Measurements from ENCODE around the gene DNAJC7.
"Not testable (repeated sequence)": the region's sequence is repeated elsewhere in the genome, so short reads cannot be mapped to it uniquely, and the experiment has no call there.

DNAJC7 gene

GRCh38 chr17:42040818-42041217 is 23.6 kb upstream of the DNAJC7 start:
- no peak for DNase-seq

- DNase-seq, result no peak
Observed at GRCh38 chr17:42039794-42040763, 22.8 kb upstream of the DNAJC7 start.

- no peak for DNase-seq
Observed at GRCh38 chr17:42038221-42038973, 21.2 kb upstream of the DNAJC7 start.

- DNase-seq, result peak; percentile 22
Observed at GRCh38 chr17:42034059-42034458, 16.8 kb upstream of the DNAJC7 start.

GRCh38 chr17:42031584-42031983 is 14.3 kb upstream of the DNAJC7 start:
- DNase-seq, result no peak

GRCh38 chr17:42028791-42029127 is 11.5 kb upstream of the DNAJC7 start:
- DNase-seq, result no peak

GRCh38 chr17:42027961-42028790 is 10.9 kb upstream of the DNAJC7 start:
- no peak for DNase-seq

- DNase-seq, result no peak
Observed at GRCh38 chr17:42027590-42027889, 10.3 kb upstream of the DNAJC7 start.

- no peak for DNase-seq
Observed at GRCh38 chr17:42026857-42027589, 9.8 kb upstream of the DNAJC7 start.

- no peak for DNase-seq
Observed at GRCh38 chr17:42025936-42026335, 8.7 kb upstream of the DNAJC7 start.

GRCh38 chr17:42025191-42025579 is 7.9 kb upstream of the DNAJC7 start:
- no peak for DNase-seq

- DNase-seq, result no peak
Observed at GRCh38 chr17:42023524-42024349, 6.5 kb upstream of the DNAJC7 start.

- DNase-seq, result not testable (repeated sequence)
Observed at GRCh38 chr17:42020845-42021244, 3.6 kb upstream of the DNAJC7 start.

- DNase-seq, result peak; percentile 69
Observed at GRCh38 chr17:42019509-42020404, 2.5 kb upstream of the DNAJC7 start, which contains the start of gene NKIRAS2. TSS of gene NKIRAS2 (plus strand) at chr17:42020090. CDS start at chr17:42021578, 1,488 bp downstream.

- no peak for DNase-seq
Observed at GRCh38 chr17:42018988-42019387, 1.7 kb upstream of the DNAJC7 start.

GRCh38 chr17:42018339-42018738 is 1.1 kb upstream of the DNAJC7 start:
- no peak for DNase-seq

- no peak for DNase-seq
Observed at GRCh38 chr17:42017866-42018200, 594 bp upstream of the DNAJC7 start.

GRCh38 chr17:42016411-42016831 is 818 bp downstream of the DNAJC7 start:
- no peak for DNase-seq

GRCh38 chr17:42013740-42014139 is 3.5 kb downstream of the DNAJC7 start:
- not testable (repeated sequence) for DNase-seq

- not testable (repeated sequence) for DNase-seq
Observed at GRCh38 chr17:42012363-42012762, 4.9 kb downstream of the DNAJC7 start.
